Stimulated activated CD4-positive, alpha-beta T cell treated with anti-CD3 and anti-CD28 coated beads, Interleukin-1b, Interleukin-23, amount 100 ng/mL, for 1 hour (primary cell): ENCODE results near the gene SLC40A1.
A peak's percentile ranks its signal among the peaks of the same experiment; 100 is the strongest.
"Not testable (repeated sequence)": the region's sequence is repeated elsewhere in the genome, so short reads cannot be mapped to it uniquely, and the experiment has no call there.

ENCODE experiments used
- DNase-seq, 2 donors: peaks; one replicate each; pipeline ENCODE4 v3.0.0-alpha.2; 2020; ENCODE audit warnings: low read depth in 2 of 2

The SLC40A1 gene

GRCh38 chr2:189580658-189581353 is at the start of gene SLC40A1:
TSS of gene SLC40A1 (minus strand) at chr2:189580786. CDS start at chr2:189580460, 326 bp downstream.
- peak; percentile 35 to 48 for DNase-seq

- DNase-seq, result no peak
Observed at GRCh38 chr2:189629531-189630453, 49.2 kb upstream of the SLC40A1 start.

- DNase-seq, result no peak
Observed at GRCh38 chr2:189628817-189629530, 48.4 kb upstream of the SLC40A1 start.

GRCh38 chr2:189627789-189628188 is 47.2 kb upstream of the SLC40A1 start:
- DNase-seq, result no peak

GRCh38 chr2:189625636-189626035 is 45.0 kb upstream of the SLC40A1 start:
- no peak for DNase-seq

GRCh38 chr2:189624648-189625355 is 44.2 kb upstream of the SLC40A1 start:
- no peak for DNase-seq

GRCh38 chr2:189623049-189623448 is 42.5 kb upstream of the SLC40A1 start:
- no peak for DNase-seq

- no peak for DNase-seq
Observed at GRCh38 chr2:189621781-189622180, 41.2 kb upstream of the SLC40A1 start.

- DNase-seq, result no peak
Observed at GRCh38 chr2:189618197-189618596, 37.6 kb upstream of the SLC40A1 start.

- no peak for DNase-seq
Observed at GRCh38 chr2:189614585-189614984, 34.0 kb upstream of the SLC40A1 start.

- no peak for DNase-seq
Observed at GRCh38 chr2:189613650-189614420, 33.2 kb upstream of the SLC40A1 start.

- no peak for DNase-seq
Observed at GRCh38 chr2:189613077-189613636, 32.6 kb upstream of the SLC40A1 start.

- DNase-seq, result no peak
Observed at GRCh38 chr2:189610700-189611099, 30.1 kb upstream of the SLC40A1 start.

- DNase-seq, result no peak
Observed at GRCh38 chr2:189609853-189610252, 29.3 kb upstream of the SLC40A1 start.

- DNase-seq, result no peak
Observed at GRCh38 chr2:189609423-189609816, 28.8 kb upstream of the SLC40A1 start.

- DNase-seq, result no peak
Observed at GRCh38 chr2:189608795-189609422, 28.3 kb upstream of the SLC40A1 start.

GRCh38 chr2:189608170-189608569 is 27.6 kb upstream of the SLC40A1 start:
- DNase-seq, result no peak

GRCh38 chr2:189602233-189602632 is 21.6 kb upstream of the SLC40A1 start:
- DNase-seq, result no peak

- not testable (repeated sequence) for DNase-seq
Observed at GRCh38 chr2:189601652-189602051, 21.1 kb upstream of the SLC40A1 start.

GRCh38 chr2:189601043-189601442 is 20.5 kb upstream of the SLC40A1 start:
- no peak for DNase-seq
